ENCODE measurements around the gene MRPL33.

MRPL33 gene

GRCh38 chr2:27776097-27776496 lies 4.6 kb downstream of the MRPL33 start:
- in situ Hi-C loops (cut with MboI; ENCODE audit: low sequenced_read_pairs), result no loop called here

- in situ Hi-C loops (cut with MboI; ENCODE audit: low sequenced_read_pairs), result no loop called here
These were observed 5.2 kb downstream of the MRPL33 start for GRCh38 chr2:27776696-27777095.

- in situ Hi-C loops (cut with MboI; ENCODE audit: low sequenced_read_pairs), result no loop called here
These were observed 8.0 kb downstream of the MRPL33 start for GRCh38 chr2:27779417-27780055.

GRCh38 chr2:27781496-27781895 lies 10.0 kb downstream of the MRPL33 start:
- in situ Hi-C loops (cut with MboI; ENCODE audit: low sequenced_read_pairs), result no loop called here

GRCh38 chr2:27782701-27783100 lies 11.2 kb downstream of the MRPL33 start:
- in situ Hi-C loops (cut with MboI; ENCODE audit: low sequenced_read_pairs), result no loop called here

- in situ Hi-C loops (cut with MboI; ENCODE audit: low sequenced_read_pairs), result no loop called here
These were observed 19.3 kb downstream of the MRPL33 start for GRCh38 chr2:27790796-27791195.

GRCh38 chr2:27792759-27793158 lies 21.2 kb downstream of the MRPL33 start:
- in situ Hi-C loops (cut with MboI; ENCODE audit: low sequenced_read_pairs), result no loop called here

GRCh38 chr2:27795093-27795834 lies 23.7 kb downstream of the MRPL33 start:
- in situ Hi-C loops (cut with MboI; ENCODE audit: low sequenced_read_pairs), result no loop called here

- in situ Hi-C loops (cut with MboI; ENCODE audit: low sequenced_read_pairs), result no loop called here
These were observed 24.4 kb downstream of the MRPL33 start for GRCh38 chr2:27795868-27796277.

GRCh38 chr2:27796791-27797765 lies 25.6 kb downstream of the MRPL33 start:
- in situ Hi-C loops (cut with MboI; ENCODE audit: low sequenced_read_pairs), result no loop called here

- in situ Hi-C loops (cut with MboI; ENCODE audit: low sequenced_read_pairs), result no loop called here
These were observed 26.3 kb downstream of the MRPL33 start for GRCh38 chr2:27797841-27798240.

GRCh38 chr2:27798486-27798885 lies 27.0 kb downstream of the MRPL33 start:
- in situ Hi-C loops (cut with MboI; ENCODE audit: low sequenced_read_pairs), result no loop called here

- in situ Hi-C loops (cut with MboI; ENCODE audit: low sequenced_read_pairs), result no loop called here
These were observed 27.6 kb downstream of the MRPL33 start for GRCh38 chr2:27798948-27799645.

GRCh38 chr2:27799646-27800010 lies 28.1 kb downstream of the MRPL33 start:
- in situ Hi-C loops (cut with MboI; ENCODE audit: low sequenced_read_pairs), result no loop called here

- in situ Hi-C loops (cut with MboI; ENCODE audit: low sequenced_read_pairs), result no loop called here
These were observed 29.3 kb downstream of the MRPL33 start for GRCh38 chr2:27800856-27801255.

- in situ Hi-C loops (cut with MboI; ENCODE audit: low sequenced_read_pairs), result no loop called here
These were observed 31.0 kb downstream of the MRPL33 start for GRCh38 chr2:27802547-27802946.

GRCh38 chr2:27803046-27803445 lies 31.5 kb downstream of the MRPL33 start:
- in situ Hi-C loops (cut with MboI; ENCODE audit: low sequenced_read_pairs), result no loop called here

GRCh38 chr2:27804146-27804545 lies 32.6 kb downstream of the MRPL33 start:
- in situ Hi-C loops (cut with MboI; ENCODE audit: low sequenced_read_pairs), result no loop called here

- in situ Hi-C loops (cut with MboI; ENCODE audit: low sequenced_read_pairs), result no loop called here
These were observed 33.7 kb downstream of the MRPL33 start for GRCh38 chr2:27805180-27805579.

- in situ Hi-C loops (cut with MboI; ENCODE audit: low sequenced_read_pairs), result no loop called here
These were observed 35.0 kb downstream of the MRPL33 start for GRCh38 chr2:27806311-27807059.
